Medulla oblongata (tissue), 1 donor: Measurements from ENCODE around the gene SMAD7.

Source experiments
- DNase-seq: peaks from one replicate; pipeline ENCODE4 v3.0.0-alpha.2; 2015; ENCODE audit errors: extremely low spot score

SMAD7 gene

DNA sequence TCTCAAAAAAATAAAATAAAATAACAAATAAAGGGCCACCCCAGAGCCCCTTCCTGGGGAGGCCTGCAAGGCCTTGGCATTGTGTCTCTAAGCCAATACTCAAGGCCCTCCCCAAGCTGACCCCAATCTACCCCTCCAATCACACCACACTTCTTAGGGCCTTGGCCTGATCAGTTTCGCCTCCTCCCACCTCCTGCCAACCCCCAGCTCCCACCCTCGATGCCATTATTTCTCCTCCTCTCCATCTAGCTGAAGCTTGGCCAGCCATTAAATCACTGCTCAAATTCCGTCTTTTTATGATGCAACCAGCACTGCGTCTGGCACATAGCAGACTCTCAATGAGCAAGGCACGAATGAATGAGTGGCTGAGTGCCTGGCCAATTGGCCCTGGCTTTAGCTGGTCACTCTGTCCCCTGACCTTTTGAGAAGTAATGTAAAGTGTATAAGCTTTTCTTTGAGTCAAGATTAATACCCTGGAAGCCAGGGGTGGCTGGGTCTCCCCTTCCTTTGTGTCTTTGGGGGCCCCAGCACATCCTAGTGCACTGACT is 55.9 kb downstream of the SMAD7 start:
- no peak for DNase-seq

- DNase-seq = no peak
Observed at GRCh38 chr18:48893608-48894600, 56.9 kb downstream of the SMAD7 start.

- DNase-seq = no peak
Observed at GRCh38 chr18:48893061-48893607, 57.6 kb downstream of the SMAD7 start.

DNA sequence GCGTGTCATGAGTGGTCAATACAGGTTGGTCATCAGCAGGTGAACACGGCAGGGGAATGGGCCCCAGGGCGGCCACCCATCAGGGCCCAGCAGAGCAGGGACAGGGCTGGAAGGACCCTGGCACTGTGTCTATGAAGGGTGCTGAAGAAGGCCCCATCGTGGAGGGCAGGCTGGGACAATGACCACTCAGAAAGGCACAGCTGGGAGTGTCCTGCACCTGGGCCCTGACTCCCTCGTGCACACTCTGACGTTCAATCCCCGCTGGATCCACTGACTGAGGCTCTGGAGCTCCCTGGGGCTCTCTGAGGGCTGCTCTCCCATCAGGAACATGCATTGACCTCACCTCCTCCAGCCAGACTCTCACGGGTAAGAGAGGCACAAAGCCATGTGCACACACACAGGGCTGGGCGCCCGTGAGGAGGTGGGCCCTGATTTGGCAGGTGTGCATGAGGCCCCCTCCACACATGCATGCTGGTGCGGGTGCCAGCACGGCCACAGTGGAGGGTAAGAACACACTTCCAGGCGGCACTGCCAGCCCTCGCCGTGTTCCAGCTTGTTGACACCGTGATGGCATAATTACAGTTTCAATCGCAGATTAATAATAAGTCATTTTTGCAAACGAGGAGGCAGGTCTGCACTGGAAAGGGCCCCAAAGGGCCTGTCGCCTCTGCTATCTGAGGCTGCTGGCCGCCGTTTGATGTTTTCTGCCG is 58.5 kb downstream of the SMAD7 start:
- DNase-seq = no peak

DNA sequence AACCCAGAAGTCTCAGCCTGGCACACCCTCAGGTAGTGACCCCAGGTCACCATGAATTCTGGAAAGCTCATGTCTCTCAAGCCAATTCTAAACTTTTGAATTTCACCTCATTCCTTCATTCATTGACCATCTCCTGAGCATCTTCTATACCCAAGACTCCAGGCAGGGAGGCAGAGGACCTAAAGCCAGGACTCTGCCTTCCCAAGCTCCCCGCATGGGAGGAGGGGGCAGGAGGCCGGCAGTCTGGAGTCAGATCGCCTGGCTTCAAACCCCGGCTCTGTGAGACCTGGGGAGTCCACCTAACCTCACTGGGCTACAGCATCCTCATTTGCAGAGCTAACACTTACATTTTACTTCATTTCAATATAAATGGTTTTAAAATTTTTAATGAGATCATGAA is 59.0 kb downstream of the SMAD7 start:
- no peak for DNase-seq

DNA sequence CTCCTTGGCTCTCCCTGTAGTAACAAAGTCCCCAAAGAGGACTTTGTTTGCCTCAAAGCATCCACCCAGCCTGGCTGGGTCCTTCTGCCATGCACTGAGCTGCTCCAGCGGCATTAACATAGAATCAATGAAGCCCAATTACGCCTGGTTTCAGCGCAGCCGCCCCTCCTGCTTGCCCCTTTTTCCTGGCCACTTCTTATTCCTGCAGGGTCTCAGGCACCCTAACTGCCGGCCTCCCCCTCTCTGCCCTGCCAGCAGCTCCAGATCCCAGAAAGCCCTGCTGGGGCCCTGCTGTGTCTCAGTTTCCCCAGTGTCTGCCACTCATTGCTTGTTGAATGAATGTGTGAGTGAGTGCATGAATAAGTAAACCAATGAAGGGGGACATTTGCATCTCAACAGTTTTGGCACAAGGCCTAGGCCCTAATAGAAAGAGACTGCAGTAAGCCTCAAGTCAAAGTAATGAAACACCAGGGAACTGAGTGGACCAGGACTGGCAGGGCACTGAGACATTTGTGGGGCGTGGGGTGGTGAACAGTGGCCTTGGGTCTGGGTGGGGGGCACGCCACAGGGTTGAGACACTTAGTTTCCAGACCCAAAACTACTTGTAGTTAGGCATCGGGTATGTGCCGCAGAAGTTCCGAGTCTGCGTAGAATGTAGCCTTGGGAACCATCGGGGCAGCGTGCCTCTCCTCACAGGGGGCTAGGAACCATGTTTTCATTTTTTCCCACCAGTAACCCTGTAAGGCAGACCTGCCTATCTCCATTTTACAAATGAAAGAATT is 60.6 kb downstream of the SMAD7 start:
- peak; percentile 48 for DNase-seq

- DNase-seq = peak; percentile 62
Observed at GRCh38 chr18:48889115-48889941, 61.4 kb downstream of the SMAD7 start.

- no peak for DNase-seq
Observed at GRCh38 chr18:48888773-48889080, 62.0 kb downstream of the SMAD7 start.

GRCh38 chr18:48887905-48888772 is 62.6 kb downstream of the SMAD7 start:
- no peak for DNase-seq

DNA sequence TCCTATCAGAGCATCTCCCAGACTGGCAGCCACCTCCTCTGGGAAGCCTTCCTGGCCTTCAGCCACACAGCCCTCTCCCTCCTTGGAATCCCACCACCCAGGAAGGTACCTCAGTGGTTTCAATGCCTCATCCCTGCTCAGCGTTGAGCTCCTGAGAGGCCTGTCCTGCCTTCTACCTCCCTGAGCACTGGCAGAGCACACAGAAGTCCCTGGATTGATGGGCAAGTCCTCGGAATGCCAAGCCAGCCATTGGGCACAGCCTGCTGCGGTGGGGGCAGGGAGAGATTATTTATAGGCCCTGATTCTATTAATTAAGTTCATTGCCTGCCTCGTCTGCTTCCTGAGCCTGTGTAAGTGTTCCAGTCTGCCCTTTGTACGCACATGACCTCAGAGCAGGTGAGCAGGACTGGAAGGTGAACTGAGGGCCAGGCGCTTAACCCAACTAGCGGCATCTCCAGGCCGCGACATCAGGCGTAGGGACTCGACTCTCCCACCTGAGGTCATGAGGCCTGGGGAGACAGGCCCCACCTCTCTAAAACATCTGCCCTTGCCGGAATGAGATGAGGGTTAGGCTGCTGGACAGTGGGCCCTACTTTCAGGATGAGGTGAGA is 63.4 kb downstream of the SMAD7 start:
- DNase-seq = no peak

- no peak for DNase-seq
Observed at GRCh38 chr18:48886520-48887293, 64.1 kb downstream of the SMAD7 start.

- DNase-seq = no peak
Observed at GRCh38 chr18:48885924-48886400, 64.8 kb downstream of the SMAD7 start.

GRCh38 chr18:48885266-48885923 is 65.4 kb downstream of the SMAD7 start:
- DNase-seq = no peak

DNA sequence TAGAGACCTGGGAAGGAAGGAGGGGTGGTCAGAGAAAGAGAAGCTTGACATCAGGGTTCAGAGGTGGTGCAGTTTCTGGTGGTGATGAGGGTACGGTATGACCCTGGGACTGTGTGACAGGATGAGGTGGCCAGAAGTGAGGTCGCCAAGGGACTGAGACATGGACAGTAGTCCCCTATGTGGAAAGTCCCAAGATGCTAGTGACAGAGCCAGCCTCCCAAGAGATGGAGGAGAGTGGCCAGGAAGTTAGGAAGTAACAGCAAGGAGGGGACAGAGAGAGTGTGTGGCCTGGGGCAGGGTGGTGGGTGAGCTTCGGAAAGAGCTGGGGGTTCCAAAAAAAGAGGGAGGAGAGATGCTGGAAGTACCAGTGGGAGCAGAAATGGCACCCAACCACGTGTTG is 66.0 kb downstream of the SMAD7 start:
- DNase-seq = no peak

- DNase-seq = no peak
Observed at GRCh38 chr18:48884306-48884705, 66.5 kb downstream of the SMAD7 start.

DNA sequence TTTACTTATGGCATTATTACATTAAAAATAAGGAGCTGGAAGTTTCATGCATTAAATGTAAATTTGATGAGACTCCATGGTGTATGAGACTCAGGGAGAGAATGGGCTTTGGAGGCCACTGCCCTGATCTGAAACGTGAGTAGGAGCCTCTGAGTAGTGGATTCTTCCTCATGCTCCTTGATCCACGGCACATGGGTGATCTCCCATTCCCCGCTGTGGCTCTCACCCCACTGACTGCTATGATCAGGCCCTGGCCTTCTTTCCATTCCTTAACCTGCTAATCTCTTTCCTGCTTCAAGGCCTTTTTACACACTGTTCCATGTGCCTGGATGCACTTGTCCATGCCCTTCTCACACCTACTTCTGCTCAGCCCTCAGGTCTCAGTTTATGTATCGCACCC is 68.4 kb downstream of the SMAD7 start:
- no peak for DNase-seq

GRCh38 chr18:48880931-48881330 is 69.8 kb downstream of the SMAD7 start:
- DNase-seq = no peak

DNA sequence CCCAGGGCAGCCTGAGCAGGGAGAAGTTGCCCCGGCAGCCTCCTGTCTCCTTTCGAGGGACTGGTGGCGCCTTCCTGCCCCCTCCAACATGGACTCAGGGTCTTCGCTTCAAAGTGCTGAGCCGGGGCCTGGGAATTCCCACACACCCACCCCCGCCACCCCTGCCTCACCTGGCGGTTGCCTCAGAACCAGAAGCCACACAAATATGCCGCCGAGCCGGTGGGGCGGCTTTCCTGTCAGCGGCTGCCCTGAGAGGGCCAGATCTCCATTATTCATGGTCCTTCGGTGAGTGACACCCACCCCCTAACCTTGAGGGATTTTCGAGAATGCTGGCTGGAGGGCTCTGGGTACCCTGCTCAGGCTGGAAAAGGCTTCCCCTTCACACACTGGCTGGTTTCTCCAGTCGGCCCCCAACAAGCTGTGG is 71.7 kb downstream of the SMAD7 start:
- no peak for DNase-seq
